Measurements from ENCODE around the gene CANX.
A peak's percentile ranks its signal among the peaks of the same experiment; 100 is the strongest.
"Not testable (repeated sequence)": the region's sequence is repeated elsewhere in the genome, so short reads cannot be mapped to it uniquely, and the experiment has no call there.

The CANX gene

GRCh38 chr5:179731791-179732411 lies 33.1 kb downstream of the CANX start:
- DNase-seq (ENCODE audit: insufficient read length, low spot score) (no peak), FAIRE-seq (no peak)
- TF ChIP-seq PAX5 (IDR thresholded peaks at IDR 0.05; ENCODE audit: insufficient read depth, low read length, severe bottlenecking) (no peak), TAF1 (IDR thresholded peaks at IDR 0.05; ENCODE audit: low read depth, low read length) (peak; percentile 17; the same call in 1 of the 2 replicates), SPI1 (IDR thresholded peaks at IDR 0.05; ENCODE audit: low read depth, low read length) (peak; percentile 32; the same call in 1 of the 2 replicates), POLR2A (IDR thresholded peaks at IDR 0.05; ENCODE audit: low read depth, low read length) (no peak)

DNA sequence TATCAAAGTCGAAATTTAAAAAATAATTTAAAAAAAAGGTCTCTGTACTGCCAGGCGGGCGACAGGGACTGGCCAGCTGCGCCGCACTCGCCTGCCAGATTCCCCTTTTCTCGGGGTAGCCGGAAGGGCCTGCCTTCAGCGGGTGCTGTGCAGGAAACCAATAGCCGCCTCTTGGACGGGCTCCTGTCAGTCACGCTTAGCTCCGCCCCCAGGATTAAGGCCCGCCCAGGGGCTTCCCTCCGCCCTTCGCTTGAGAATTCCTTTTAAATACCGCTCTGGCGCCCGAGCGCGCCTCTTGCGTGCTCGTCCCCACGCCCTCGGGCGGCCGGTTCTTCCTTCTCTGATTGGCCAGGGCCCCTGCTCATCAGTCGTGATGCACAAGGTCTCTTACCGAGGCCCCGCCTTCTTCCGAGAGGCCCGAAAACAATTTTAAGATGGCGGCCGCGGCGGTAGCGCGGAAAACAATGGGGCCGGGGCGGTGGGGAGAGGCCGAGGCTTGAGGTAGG lies 33.7 kb downstream of the CANX start, which contains the start of gene MAML1:
Gene MAML1 (plus strand): TSS at position 411 of the 506 bp plus-strand sequence. CDS start 291 bp downstream, outside the sequence.
- TF ChIP-seq SPI1 (IDR thresholded peaks at IDR 0.05; ENCODE audit: low read depth, low read length) (no peak), POLR2AphosphoS5 (IDR thresholded peaks at IDR 0.05; ENCODE audit: low read depth, low read length) (peak; percentile 54; the same call in 1 of the 2 replicates), POLR2A (IDR thresholded peaks at IDR 0.05; ENCODE audit: low read depth, low read length) (no peak; the same call in none of the 2 replicates), PAX5 (IDR thresholded peaks at IDR 0.05; ENCODE audit: insufficient read depth, low read length, severe bottlenecking) (no peak), TAF1 (IDR thresholded peaks at IDR 0.05; ENCODE audit: low read depth, low read length) (peak; percentile 88), POU2F2 (IDR thresholded peaks at IDR 0.05; ENCODE audit: low read depth, low read length) (no peak)
- DNase-seq (ENCODE audit: insufficient read length, low spot score) (peak; percentile 89), FAIRE-seq (peak; percentile 93)

DNA sequence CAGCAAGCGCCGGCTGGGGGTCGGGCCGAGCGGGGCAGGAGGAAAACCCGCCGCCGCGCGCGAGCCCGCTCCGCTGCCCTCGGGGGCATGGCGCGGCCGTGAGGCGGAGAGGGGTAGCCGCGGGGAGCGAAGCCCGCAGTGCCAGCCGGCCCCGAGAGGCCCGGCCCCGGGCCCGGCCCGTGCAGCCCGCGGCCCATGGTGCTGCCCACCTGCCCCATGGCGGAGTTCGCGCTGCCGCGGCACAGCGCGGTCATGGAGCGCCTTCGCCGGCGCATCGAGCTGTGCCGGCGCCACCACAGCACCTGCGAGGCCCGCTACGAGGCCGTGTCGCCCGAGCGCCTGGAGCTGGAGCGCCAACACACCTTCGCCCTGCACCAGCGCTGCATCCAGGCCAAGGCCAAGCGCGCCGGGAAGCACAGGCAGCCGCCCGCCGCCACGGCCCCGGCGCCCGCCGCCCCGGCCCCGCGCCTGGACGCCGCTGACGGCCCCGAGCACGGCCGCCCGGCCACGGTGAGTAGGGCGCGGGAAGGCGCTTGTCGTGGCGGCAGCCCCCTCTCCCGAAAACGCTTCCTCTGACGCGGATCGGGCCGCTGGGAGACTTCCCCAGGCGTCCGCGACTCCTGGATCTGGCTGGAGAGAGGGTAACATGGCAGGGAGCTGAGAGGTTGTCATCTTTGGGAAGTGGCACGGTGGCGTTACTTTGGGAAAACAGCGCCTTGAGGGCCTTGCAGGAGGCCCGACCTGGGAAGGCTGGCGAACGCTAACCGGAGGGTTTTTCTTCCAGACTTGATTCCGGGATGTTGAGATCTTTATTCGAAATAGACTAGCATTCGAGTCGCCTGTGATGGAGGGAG lies 34.4 kb downstream of the CANX start:
- no peak for FAIRE-seq
- DNase-seq (ENCODE audit: insufficient read length, low spot score): peak; percentile 41

DNA sequence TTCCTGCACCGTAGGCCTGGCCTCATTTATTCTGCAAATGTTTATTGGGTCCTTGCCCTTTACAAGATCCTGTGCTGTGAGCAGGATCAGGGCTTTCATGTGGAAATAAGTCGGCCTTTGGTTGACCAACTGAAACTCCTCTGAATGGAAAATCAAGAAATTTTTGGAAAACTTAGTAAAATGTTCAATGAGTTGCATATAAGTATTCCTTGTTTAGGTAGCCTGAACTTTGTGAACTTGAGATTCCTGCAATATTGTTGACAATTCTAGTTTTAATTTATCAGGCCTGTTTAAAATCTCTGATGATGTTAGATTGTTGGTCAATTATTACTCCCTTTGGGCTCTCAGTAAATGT lies 35.0 kb downstream of the CANX start:
- FAIRE-seq (no peak), DNase-seq (ENCODE audit: insufficient read length, low spot score) (no peak)
- TF ChIP-seq POU2F2 (IDR thresholded peaks at IDR 0.05; ENCODE audit: low read depth, low read length) (no peak), POLR2A (IDR thresholded peaks at IDR 0.05; ENCODE audit: low read depth, low read length) (no peak), SPI1 (IDR thresholded peaks at IDR 0.05; ENCODE audit: low read depth, low read length) (no peak), TAF1 (IDR thresholded peaks at IDR 0.05; ENCODE audit: low read depth, low read length) (no peak), PAX5 (IDR thresholded peaks at IDR 0.05; ENCODE audit: insufficient read depth, low read length, severe bottlenecking) (no peak), POLR2AphosphoS5 (IDR thresholded peaks at IDR 0.05; ENCODE audit: low read depth, low read length) (no peak)

More for the DNA sequence above, 34.4 kb downstream of the CANX start:
- TF ChIP-seq POLR2A (IDR thresholded peaks at IDR 0.05; ENCODE audit: low read depth, low read length) (no peak), PAX5 (IDR thresholded peaks at IDR 0.05; ENCODE audit: insufficient read depth, low read length, severe bottlenecking) (no peak), TAF1 (IDR thresholded peaks at IDR 0.05; ENCODE audit: low read depth, low read length) (no peak), SPI1 (IDR thresholded peaks at IDR 0.05; ENCODE audit: low read depth, low read length) (no peak), POLR2AphosphoS5 (IDR thresholded peaks at IDR 0.05; ENCODE audit: low read depth, low read length) (no peak), POU2F2 (IDR thresholded peaks at IDR 0.05; ENCODE audit: low read depth, low read length) (no peak)

- FAIRE-seq: no peak
- no peak for TF ChIP-seq POLR2AphosphoS5 (IDR thresholded peaks at IDR 0.05; ENCODE audit: low read depth, low read length)
- no peak for DNase-seq (ENCODE audit: insufficient read length, low spot score)
Observed at GRCh38 chr5:179734536-179735164, 35.9 kb downstream of the CANX start.

GRCh38 chr5:179738742-179739141 lies 40.0 kb downstream of the CANX start:
- no peak for TF ChIP-seq SPI1 (IDR thresholded peaks at IDR 0.05; ENCODE audit: low read depth, low read length)
- no peak for TF ChIP-seq POLR2A (IDR thresholded peaks at IDR 0.05; ENCODE audit: low read depth, low read length)
- TF ChIP-seq PAX5 (IDR thresholded peaks at IDR 0.05; ENCODE audit: insufficient read depth, low read length, severe bottlenecking): no peak
- TF ChIP-seq POLR2AphosphoS5 (IDR thresholded peaks at IDR 0.05; ENCODE audit: low read depth, low read length): no peak
- no peak for TF ChIP-seq POU2F2 (IDR thresholded peaks at IDR 0.05; ENCODE audit: low read depth, low read length)
- TF ChIP-seq TAF1 (IDR thresholded peaks at IDR 0.05; ENCODE audit: low read depth, low read length): no peak
- no peak for FAIRE-seq
- DNase-seq (ENCODE audit: insufficient read length, low spot score): no peak

GRCh38 chr5:179744106-179744505 lies 45.3 kb downstream of the CANX start:
- not testable (repeated sequence) for FAIRE-seq; DNase-seq (ENCODE audit: insufficient read length, low spot score)

DNA sequence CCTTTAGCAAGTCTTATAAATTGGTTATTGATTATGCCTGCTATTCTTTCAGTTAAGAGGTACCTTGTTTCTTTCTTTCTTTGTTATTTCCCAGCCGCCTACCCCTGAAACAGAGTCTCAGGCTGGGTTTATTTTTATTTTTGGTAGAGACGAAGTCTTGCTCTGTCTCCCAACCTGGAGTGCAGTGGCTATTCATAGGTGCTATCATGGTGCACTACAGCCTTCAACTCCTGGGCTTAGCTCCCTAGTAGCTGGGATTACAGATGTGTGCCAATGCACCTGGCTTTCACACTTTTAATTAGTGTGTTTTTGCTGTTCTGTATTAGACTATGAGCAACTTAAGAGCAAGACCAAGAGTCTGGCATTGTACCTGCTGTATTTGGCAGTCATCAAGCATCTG lies 48.1 kb downstream of the CANX start:
- TF ChIP-seq PAX5 (IDR thresholded peaks at IDR 0.05; ENCODE audit: insufficient read depth, low read length, severe bottlenecking) (no peak), POLR2AphosphoS5 (IDR thresholded peaks at IDR 0.05; ENCODE audit: low read depth, low read length) (no peak), POU2F2 (IDR thresholded peaks at IDR 0.05; ENCODE audit: low read depth, low read length) (no peak), POLR2A (IDR thresholded peaks at IDR 0.05; ENCODE audit: low read depth, low read length) (no peak), TAF1 (IDR thresholded peaks at IDR 0.05; ENCODE audit: low read depth, low read length) (no peak), SPI1 (IDR thresholded peaks at IDR 0.05; ENCODE audit: low read depth, low read length) (no peak)
- FAIRE-seq: no peak
- DNase-seq (ENCODE audit: insufficient read length, low spot score): no peak

GRCh38 chr5:179747811-179748210 lies 49.0 kb downstream of the CANX start:
- no peak for TF ChIP-seq POU2F2 (IDR thresholded peaks at IDR 0.05; ENCODE audit: low read depth, low read length)
- no peak for TF ChIP-seq TAF1 (IDR thresholded peaks at IDR 0.05; ENCODE audit: low read depth, low read length)
- TF ChIP-seq POLR2AphosphoS5 (IDR thresholded peaks at IDR 0.05; ENCODE audit: low read depth, low read length): no peak
- no peak for TF ChIP-seq POLR2A (IDR thresholded peaks at IDR 0.05; ENCODE audit: low read depth, low read length)
- no peak for TF ChIP-seq SPI1 (IDR thresholded peaks at IDR 0.05; ENCODE audit: low read depth, low read length)
- no peak for TF ChIP-seq PAX5 (IDR thresholded peaks at IDR 0.05; ENCODE audit: insufficient read depth, low read length, severe bottlenecking)

More at GRCh38 chr5:179747811-179748210, 49.0 kb downstream of the CANX start:
- no peak for FAIRE-seq
- DNase-seq (ENCODE audit: insufficient read length, low spot score): no peak

Measured in GM12891 (cell line).